Stomach smooth muscle (tissue), 2 donors: ENCODE measurements around the gene TEX47.
A peak's percentile ranks its signal among the peaks of the same experiment; 100 is the strongest.

ENCODE experiments used
- H3K27ac ChIP-seq: one replicate; pipeline ENCODE4 v1.7.0; 2013; ENCODE audit warnings: mild to moderate bottlenecking, low read length, inconsistent platforms
- H3K27me3 ChIP-seq, 2 donors: one replicate each; pipeline ENCODE4 v1.7.0; 2013; ENCODE audit warnings: low read length in 2 of 2; ENCODE audit not compliant: insufficient read depth in 2 of 2, control insufficient read depth in 1 of 2
- H3K36me3 ChIP-seq, 2 donors: one replicate each; pipeline ENCODE4 v1.7.0; 2013; ENCODE audit warnings: low read length in 2 of 2; ENCODE audit not compliant: control insufficient read depth in 2 of 2, insufficient read depth in 2 of 2
- H3K4me1 ChIP-seq: one replicate; pipeline ENCODE4 v1.7.0; 2013; ENCODE audit warnings: low read length; ENCODE audit not compliant: control insufficient read depth, insufficient read depth
- H3K4me3 ChIP-seq, 2 donors: one replicate each; pipeline ENCODE4 v1.7.0; 2013; ENCODE audit warnings: low read length in 2 of 2
- H3K9ac ChIP-seq, 2 donors: one replicate each; pipeline ENCODE4 v1.7.0; 2013; ENCODE audit warnings: low read length in 2 of 2, mild to moderate bottlenecking in 1 of 2
- H3K9me3 ChIP-seq, 2 donors: one replicate each; pipeline ENCODE4 v1.7.0; 2013; ENCODE audit warnings: low read length in 2 of 2; ENCODE audit not compliant: control insufficient read depth in 2 of 2
- donor health status: healthy.
- donor health status: Pancreatic carcinoma.

TEX47 gene

GRCh38 chr7:88787777-88788176 lies 7.8 kb downstream of the TEX47 start:
- no peak overlapping the region for H3K4me3 ChIP-seq
- no peak overlapping the region for H3K9ac ChIP-seq
- H3K9me3 ChIP-seq: no peaks in the 10 kb centered on the region
- H3K27me3 ChIP-seq: no peaks in the 10 kb centered on the region
- no peak overlapping the region for H3K27ac ChIP-seq
- no peaks in the 10 kb centered on the region for H3K36me3 ChIP-seq
- H3K4me1 ChIP-seq: no peaks in the 10 kb centered on the region

GRCh38 chr7:88775838-88776237 lies 19.7 kb downstream of the TEX47 start:
- no peak overlapping the region for H3K9ac ChIP-seq
- H3K36me3 ChIP-seq: no peaks in the 10 kb centered on the region
- H3K4me3 ChIP-seq: no peak overlapping the region
- peaks cover 0 to 2% of the 10 kb centered on the region in 2 donors for H3K27me3 ChIP-seq
- H3K9me3 ChIP-seq: no peaks in the 10 kb centered on the region
- H3K27ac ChIP-seq: no peak overlapping the region
- H3K4me1 ChIP-seq: no peaks in the 10 kb centered on the region

- H3K4me1 ChIP-seq: no peaks in the 10 kb centered on the region
- no peaks in the 10 kb centered on the region for H3K9me3 ChIP-seq
- H3K27ac ChIP-seq: no peak overlapping the region
- H3K4me3 ChIP-seq: no peak overlapping the region
- no peak overlapping the region for H3K9ac ChIP-seq
- no peaks in the 10 kb centered on the region for H3K36me3 ChIP-seq
- H3K27me3 ChIP-seq: peaks cover 0 to 3% of the 10 kb centered on the region in 2 donors
Observed at GRCh38 chr7:88772776-88773175, 22.8 kb downstream of the TEX47 start.

- Histone ChIP-seq H3K4me1 (no peaks in the 10 kb centered on the region), H3K27me3 (peaks cover 0 to 2% of the 10 kb centered on the region in 2 donors), H3K27ac (no peak overlapping the region), H3K36me3 (no peaks in the 10 kb centered on the region), H3K9ac (no peak overlapping the region), H3K4me3 (no peak overlapping the region), H3K9me3 (no peaks in the 10 kb centered on the region)
Observed at GRCh38 chr7:88771417-88771816, 24.1 kb downstream of the TEX47 start.

GRCh38 chr7:88761779-88762178 lies 33.8 kb downstream of the TEX47 start:
- Histone ChIP-seq H3K27ac (no peak overlapping the region), H3K4me1 (peaks cover 7% of the 10 kb centered on the region), H3K4me3 (no peak overlapping the region), H3K9me3 (no peaks in the 10 kb centered on the region), H3K36me3 (no peaks in the 10 kb centered on the region), H3K9ac (no peak overlapping the region), H3K27me3 (peaks cover 16 to 32% of the 10 kb centered on the region in 2 donors)

- H3K27me3 ChIP-seq: peaks cover 19 to 38% of the 10 kb centered on the region in 2 donors
- H3K36me3 ChIP-seq: no peaks in the 10 kb centered on the region
- H3K9me3 ChIP-seq: no peaks in the 10 kb centered on the region
- H3K9ac ChIP-seq: no peak overlapping the region
- H3K4me1 ChIP-seq: peaks cover 7% of the 10 kb centered on the region
- H3K27ac ChIP-seq: no peak overlapping the region
- H3K4me3 ChIP-seq: peak overlapping the region in 1 of 2 donors; percentile 70
Observed at GRCh38 chr7:88760136-88760515, 35.4 kb downstream of the TEX47 start.

- Histone ChIP-seq H3K4me1 (peaks cover 7% of the 10 kb centered on the region), H3K4me3 (peak within 1 kb of the TSS; percentile 49 to 70), H3K9me3 (no peaks in the 10 kb centered on the region), H3K9ac (no peak within 1 kb of the TSS), H3K36me3 (no peaks in the 10 kb centered on the region), H3K27me3 (peaks cover 19 to 38% of the 10 kb centered on the region in 2 donors), H3K27ac (no peak within 1 kb of the TSS)
Observed at GRCh38 chr7:88759230-88760135, 36.1 kb downstream of the TEX47 start, which contains the start of gene ZNF804B. Gene ZNF804B, plus strand, starts transcription at chr7:88759700. Its CDS starts 277 bp downstream, at chr7:88759977.

- Histone ChIP-seq H3K4me1 (peaks cover 7% of the 10 kb centered on the region), H3K9ac (no peak overlapping the region), H3K27ac (no peak overlapping the region), H3K36me3 (no peaks in the 10 kb centered on the region), H3K9me3 (no peaks in the 10 kb centered on the region), H3K4me3 (peak overlapping the region; percentile 49 to 70), H3K27me3 (peaks cover 19 to 38% of the 10 kb centered on the region in 2 donors)
Observed at GRCh38 chr7:88758381-88759229, 36.9 kb downstream of the TEX47 start.

GRCh38 chr7:88757371-88757770 lies 38.2 kb downstream of the TEX47 start:
- H3K9me3 ChIP-seq: no peaks in the 10 kb centered on the region
- H3K27me3 ChIP-seq: peaks cover 19 to 38% of the 10 kb centered on the region in 2 donors
- no peak overlapping the region for H3K27ac ChIP-seq
- H3K9ac ChIP-seq: no peak overlapping the region
- peaks cover 7% of the 10 kb centered on the region for H3K4me1 ChIP-seq
- no peak overlapping the region for H3K4me3 ChIP-seq
- H3K36me3 ChIP-seq: no peaks in the 10 kb centered on the region

- no peak overlapping the region for H3K27ac ChIP-seq
- peaks cover 19 to 38% of the 10 kb centered on the region in 2 donors for H3K27me3 ChIP-seq
- no peaks in the 10 kb centered on the region for H3K36me3 ChIP-seq
- H3K9me3 ChIP-seq: no peaks in the 10 kb centered on the region
- H3K9ac ChIP-seq: no peak overlapping the region
- H3K4me1 ChIP-seq: peaks cover 7% of the 10 kb centered on the region
- H3K4me3 ChIP-seq: no peak overlapping the region
Observed at GRCh38 chr7:88756802-88757201, 38.7 kb downstream of the TEX47 start.
